Uterus (tissue), 4 donors: ENCODE measurements around the gene STKLD1. TPM values are rescaled to one million over a fixed set of nuclear protein-coding genes. Genes with fewer than 3 reads are reported as not detected.

ENCODE experiments used
- DNase-seq, 2 donors: peaks; one replicate each; pipeline ENCODE4 v3.0.0-alpha.2; 2019 to 2020
- H3K27ac ChIP-seq, 2 donors: fragments of 200-600 bp; sonication (generic); 1 replicate in 1 of 2; 2 replicates in 1 of 2; pipeline ENCODE4 v1.5.1; 2016 to 2018
- H3K27me3 ChIP-seq, 2 donors: fragments of 200-600 bp; sonication (generic); one replicate each; pipeline ENCODE4 v1.5.1; 2018 to 2019; ENCODE audit warnings: control low read depth in 1 of 2
- H3K36me3 ChIP-seq, 2 donors: fragments of 200-600 bp; sonication (generic); one replicate each; pipeline ENCODE4 v1.5.1; 2019; ENCODE audit warnings: control low read depth in 1 of 2
- H3K4me1 ChIP-seq, 2 donors: fragments of 200-600 bp; sonication (generic); one replicate each; pipeline ENCODE4 v1.5.1; 2018 to 2019; ENCODE audit warnings: control low read depth in 1 of 2
- H3K4me3 ChIP-seq, 2 donors: fragments of 200-600 bp; sonication (generic); 1 replicate in 1 of 2; 2 replicates in 1 of 2; pipeline ENCODE4 v1.5.1; 2018 to 2019; ENCODE audit warnings: mild to moderate bottlenecking in 1 of 2
- H3K9me3 ChIP-seq, 2 donors: fragments of 200-600 bp; sonication (generic); one replicate each; pipeline ENCODE4 v1.5.1; 2019; ENCODE audit warnings: control low read depth in 1 of 2
- POLR2A ChIP-seq, 2 donors: fragments of 450-650 bp; IDR thresholded peaks; one replicate each; pipeline ENCODE4 v1.6.1; 2016; ENCODE audit warnings: antibody characterized with exemption in 2 of 2, mild to moderate bottlenecking in 1 of 2, moderate library complexity in 1 of 2
- intact Hi-C: fragments of 100-400 bp; cut with DNase I; formaldehyde crosslinking; loops from one replicate; pipeline ENCODE4 v1.15.1; 2023; ENCODE audit warnings: low total_unique reads
- small RNA-seq: library from RNA; depleted of rRNA; stranded (forward); fragments of <200 nt; gene quantifications from one replicate; pipeline ENCODE3, GENCODE V24; 2016
- total RNA-seq, 4 donors: library from RNA; depleted of rRNA in 3 of 4; stranded (reverse); fragments of >200 nt in 3 of 4; gene quantifications; one replicate each; pipeline versions ENCODE4 v1.1.0 to v1.2.4, GENCODE V29; 2014 to 2023
- TF ChIP-seq, protein P1 (sequence below), 4 experiments: fragments of 200-600 bp in 2 of 4; fragments of 450-650 bp in 2 of 4; sonication (generic) in 2 of 4; IDR thresholded peaks; one replicate each; pipeline ENCODE4 v1.5.1; 2016 to 2019; ENCODE audit warnings: antibody characterized with exemption in 4 of 4, mild to moderate bottlenecking in 2 of 4, moderate library complexity in 1 of 4
- donor health status: DM: yes; HTN: yes; CAD: no.

STKLD1 gene
- total RNA-seq, 4 donors from 2014 or later = 0.88 to 1.7 (median 1.5) TPM; not detected in 1

- Histone ChIP-seq H3K36me3 (no peaks in the 10 kb centered on the region), H3K9me3 (no peaks in the 10 kb centered on the region), H3K27ac (no peak overlapping the region), H3K4me1 (no peaks in the 10 kb centered on the region), H3K27me3 (no peaks in the 10 kb centered on the region), H3K4me3 (no peak overlapping the region)
- no peak for DNase-seq
- intact Hi-C loops = no loop called here
- no peak for TF ChIP-seq POLR2A (IDR thresholded peaks at IDR 0.05)
- TF ChIP-seq, protein P1, sequence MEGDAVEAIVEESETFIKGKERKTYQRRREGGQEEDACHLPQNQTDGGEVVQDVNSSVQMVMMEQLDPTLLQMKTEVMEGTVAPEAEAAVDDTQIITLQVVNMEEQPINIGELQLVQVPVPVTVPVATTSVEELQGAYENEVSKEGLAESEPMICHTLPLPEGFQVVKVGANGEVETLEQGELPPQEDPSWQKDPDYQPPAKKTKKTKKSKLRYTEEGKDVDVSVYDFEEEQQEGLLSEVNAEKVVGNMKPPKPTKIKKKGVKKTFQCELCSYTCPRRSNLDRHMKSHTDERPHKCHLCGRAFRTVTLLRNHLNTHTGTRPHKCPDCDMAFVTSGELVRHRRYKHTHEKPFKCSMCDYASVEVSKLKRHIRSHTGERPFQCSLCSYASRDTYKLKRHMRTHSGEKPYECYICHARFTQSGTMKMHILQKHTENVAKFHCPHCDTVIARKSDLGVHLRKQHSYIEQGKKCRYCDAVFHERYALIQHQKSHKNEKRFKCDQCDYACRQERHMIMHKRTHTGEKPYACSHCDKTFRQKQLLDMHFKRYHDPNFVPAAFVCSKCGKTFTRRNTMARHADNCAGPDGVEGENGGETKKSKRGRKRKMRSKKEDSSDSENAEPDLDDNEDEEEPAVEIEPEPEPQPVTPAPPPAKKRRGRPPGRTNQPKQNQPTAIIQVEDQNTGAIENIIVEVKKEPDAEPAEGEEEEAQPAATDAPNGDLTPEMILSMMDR (IDR thresholded peaks at IDR 0.05) = no peak
These were observed 78.9 kb downstream of the STKLD1 start for GRCh38 chr9:133454943-133455673.

Small RNA genes within 50 kb of the gene (small RNA-seq; reads per million reads assigned to genes)
- gene RF00019 = not detected
- gene SNORD24 = not detected
- not detected for gene SNORD36A
- gene SNORD36B = not detected
- not detected for gene SNORD36C

Other genes starting within 250 kb of the STKLD1 start
- gene GBGT1, start 212.5 kb upstream of the STKLD1 start, total RNA-seq = 10 to 100 TPM in 2 of 4 donors, 1 to 10 TPM in 2; 3.5 to 28.5 (median 9.8) TPM
- not detected for gene OBP2B, start 167.1 kb upstream of the STKLD1 start, total RNA-seq
- gene ABO, start 101.2 kb upstream of the STKLD1 start, total RNA-seq = 1 to 10 TPM in 1 of 4 donors, under 1 TPM in 3; 0.29 to 6.1 (median 0.59) TPM
- 10 to 100 TPM in 3 of 4 donors, 1 to 10 TPM in 1; 2.9 to 19.3 (median 17.2) TPM for gene SURF6, start 40.2 kb upstream of the STKLD1 start, total RNA-seq
- gene MED22, start 28.2 kb upstream of the STKLD1 start, total RNA-seq = 10 to 100 TPM in 3 of 4 donors, 1 to 10 TPM in 1; 10.0 to 41.0 (median 30.9) TPM
- gene RPL7A, start 28.1 kb upstream of the STKLD1 start, total RNA-seq = 1,000 to 10,000 TPM; 1,745 to 3,005 (median 2,502) TPM
- gene SURF1, start 19.9 kb upstream of the STKLD1 start, total RNA-seq = 10 to 100 TPM; 13.0 to 34.7 (median 24.4) TPM
- gene SURF2, start 19.8 kb upstream of the STKLD1 start, total RNA-seq = 10 to 100 TPM in 1 of 4 donors, 1 to 10 TPM in 1, under 1 TPM in 1, not detected in 1; 0.51 to 15.3 (median 5.9) TPM
- 100 to 1,000 TPM in 2 of 4 donors, 10 to 100 TPM in 2; 74.7 to 262 (median 108) TPM for gene SURF4, start 306 bp upstream of the STKLD1 start, total RNA-seq
- 10 to 100 TPM in 3 of 4 donors, 1 to 10 TPM in 1; 6.4 to 25.0 (median 20.2) TPM for gene REXO4, start 41.6 kb downstream of the STKLD1 start, total RNA-seq
- gene ADAMTS13, start 46.0 kb downstream of the STKLD1 start, total RNA-seq = 1 to 10 TPM in 3 of 4 donors, not detected in 1; 1.8 to 4.9 (median 3.8) TPM
- 10 to 100 TPM in 1 of 4 donors, 1 to 10 TPM in 3; 2.3 to 21.6 (median 5.2) TPM for gene CACFD1, start 83.6 kb downstream of the STKLD1 start, total RNA-seq
- gene SLC2A6, start 102.7 kb downstream of the STKLD1 start, total RNA-seq = 10 to 100 TPM in 1 of 4 donors, 1 to 10 TPM in 1, under 1 TPM in 2; 0.26 to 11.5 (median 2.1) TPM
- not detected for gene MYMK, start 148.6 kb downstream of the STKLD1 start, total RNA-seq
- 1 to 10 TPM in 2 of 4 donors, under 1 TPM in 1, not detected in 1; 0.26 to 3.0 (median 2.4) TPM for gene ADAMTSL2, start 158.3 kb downstream of the STKLD1 start, total RNA-seq
- gene FAM163B, start 233.0 kb downstream of the STKLD1 start, total RNA-seq = not detected